Lung (tissue), 12 donors: ENCODE data around the gene CLDND2. TPM values are rescaled to one million over a fixed set of nuclear protein-coding genes. Genes with fewer than 3 reads are reported as not detected.

Source experiments
- ATAC-seq: fragments of 200-7000 bp; cut with Tn5 transposase; one replicate; pipeline ENCODE4 v1.9.1; 2020; ENCODE audit warnings: moderate number of reproducible peaks; ENCODE audit not compliant: insufficient read depth, low FRiP score
- DNase-seq, 3 donors: peaks; one replicate each; pipeline ENCODE4 v3.0.0-alpha.2; 2013 to 2017
- H3K27ac ChIP-seq, 2 donors: one replicate each; pipeline ENCODE4 v1.5.1; 2013; ENCODE audit warnings: mild to moderate bottlenecking in 2 of 2, moderate library complexity in 2 of 2, control low read depth in 1 of 2, inconsistent platforms in 1 of 2, low read depth in 1 of 2, low read length in 1 of 2
- H3K27me3 ChIP-seq, 3 donors: one replicate each; pipeline ENCODE4 v1.5.1; 2013; ENCODE audit warnings: low read length in 2 of 3; ENCODE audit not compliant: control insufficient read depth in 3 of 3, insufficient read depth in 3 of 3
- H3K36me3 ChIP-seq, 4 donors: one replicate each; pipeline ENCODE4 v1.5.1; 2013; ENCODE audit warnings: low read length in 4 of 4, mild to moderate bottlenecking in 1 of 4, moderate library complexity in 1 of 4; ENCODE audit not compliant: control insufficient read depth in 4 of 4, insufficient read depth in 4 of 4
- H3K4me1 ChIP-seq, 5 donors: one replicate each; pipeline ENCODE4 v1.5.1; 2013; ENCODE audit warnings: low read length in 5 of 5, mild to moderate bottlenecking in 2 of 5, moderate library complexity in 1 of 5; ENCODE audit not compliant: control insufficient read depth in 5 of 5, insufficient read depth in 5 of 5
- H3K4me3 ChIP-seq: one replicate; pipeline ENCODE4 v1.5.1; 2013; ENCODE audit warnings: mild to moderate bottlenecking, control low read depth, moderate library complexity
- H3K9ac ChIP-seq, 2 donors: one replicate each; pipeline ENCODE4 v1.5.1; 2013; ENCODE audit warnings: low read length in 2 of 2, control low read depth in 1 of 2; ENCODE audit not compliant: insufficient read depth in 1 of 2
- H3K9me3 ChIP-seq, 4 donors: one replicate each; pipeline ENCODE4 v1.5.1; 2013; ENCODE audit warnings: low read length in 3 of 4, mild to moderate bottlenecking in 1 of 4, moderate library complexity in 1 of 4; ENCODE audit not compliant: control insufficient read depth in 4 of 4, insufficient read depth in 3 of 4
- CTCF ChIP-seq: IDR thresholded peaks from 2 replicates; pipeline ENCODE4 v1.5.1; 2012; ENCODE audit warnings: mild to moderate bottlenecking; ENCODE audit errors: control extremely low read depth, extremely low read depth
- WGBS, 2 donors: extraction: QIAGEN DNeasy Blood & Tissue Kit; methylation state at CpG; one replicate each; pipeline ENCODE4 v1.1.7; 2013; 5-methylcytosine and 5-hydroxymethylcytosine counted together
- polyA plus RNA-seq, 2 donors: library from polyadenylated mRNA; stranded (reverse); fragments of 200-250 nt; gene quantifications; one replicate each; pipeline ENCODE4 v1.2.1, GENCODE V29; 2013
- total RNA-seq, 2 donors: library from RNA; depleted of rRNA in 1 of 2; stranded (reverse); fragments of >200 nt in 1 of 2; gene quantifications; one replicate each; pipeline ENCODE4 v1.2.1, GENCODE V29; 2014 to 2021
- donor health status: control.
- donor health status: control.
- donor health status: Bipolar disorder and iron deficiency.
- donor health status: healthy.
- donor health status: DM: yes; HTN: yes; CAD: no.

CLDND2 gene
- total and polyA plus RNA-seq, 4 donors: 0.45 to 0.92 (median 0.66) TPM; not detected in 1

- H3K4me3 ChIP-seq: no peak overlapping the region
- H3K9ac ChIP-seq: no peak overlapping the region
- ATAC-seq: no peak
- H3K27me3 ChIP-seq: no peaks in the 10 kb centered on the region
- H3K36me3 ChIP-seq: no peaks in the 10 kb centered on the region
- WGBS, 2 donors: 91 to 92% methylated on average over 13 of the region's 13 CpGs
- no peak overlapping the region for H3K27ac ChIP-seq
- no peak for DNase-seq
- no peak for TF ChIP-seq CTCF
- no peaks in the 10 kb centered on the region for H3K9me3 ChIP-seq
- peaks cover 0 to 10% (median 2%) of the 10 kb centered on the region in 5 donors for H3K4me1 ChIP-seq
Measured at GRCh38 chr19:51361239-51361638, 7.6 kb downstream of the CLDND2 start.

GRCh38 chr19:51359294-51359693 is 9.5 kb downstream of the CLDND2 start:
- ATAC-seq: no peak
- H3K36me3 ChIP-seq: no peaks in the 10 kb centered on the region
- H3K4me3 ChIP-seq: no peak overlapping the region
- peaks cover 0 to 4% (median 0%) of the 10 kb centered on the region in 5 donors for H3K4me1 ChIP-seq
- WGBS, 2 donors: 94 to 97% methylated on average over 4 of the region's 4 CpGs
- H3K27me3 ChIP-seq: no peaks in the 10 kb centered on the region
- TF ChIP-seq CTCF: no peak
- H3K9me3 ChIP-seq: no peaks in the 10 kb centered on the region
- no peak for DNase-seq
- H3K9ac ChIP-seq: no peak overlapping the region
- no peak overlapping the region for H3K27ac ChIP-seq

GRCh38 chr19:51357952-51358351 is 10.9 kb downstream of the CLDND2 start:
- no peak for ATAC-seq
- TF ChIP-seq CTCF: no peak

More at GRCh38 chr19:51357952-51358351, 10.9 kb downstream of the CLDND2 start:
- H3K4me1 ChIP-seq: peaks cover 0 to 6% (median 0%) of the 10 kb centered on the region in 5 donors
- no peak overlapping the region for H3K4me3 ChIP-seq
- no peaks in the 10 kb centered on the region for H3K27me3 ChIP-seq
- no peak overlapping the region for H3K9ac ChIP-seq
- WGBS, 2 donors: 90 to 91% methylated on average over 7 of the region's 7 CpGs
- no peaks in the 10 kb centered on the region for H3K9me3 ChIP-seq
- H3K27ac ChIP-seq: no peak overlapping the region
- no peak for DNase-seq
- peaks cover 0 to 2% (median 0%) of the 10 kb centered on the region in 4 donors for H3K36me3 ChIP-seq
